GM11168 (cell line): Measurements from ENCODE around the gene GOLGA6L9.
"Not testable (repeated sequence)": the region's sequence is repeated elsewhere in the genome, so short reads cannot be mapped to it uniquely, and the experiment has no call there.

ENCODE experiments used
- in situ Hi-C: fragments of 300-500 bp; cut with MboI; formaldehyde crosslinking; loops from one replicate; pipeline ENCODE4 v1.12.0; 2022; ENCODE audit warnings: low sequenced_read_pairs; ENCODE audit not compliant: unreplicated experiment

GOLGA6L9 gene

GRCh38 chr15:82429693-82430092 lies at the start of gene GOLGA6L9:
TSS of gene GOLGA6L9 (plus strand) at chr15:82429816. CDS start at chr15:82430080, 264 bp downstream.
- in situ Hi-C loops = not testable (repeated sequence)

GRCh38 chr15:82381330-82381955 lies 48.2 kb upstream of the GOLGA6L9 start:
- in situ Hi-C loops = not testable (repeated sequence)

DNA sequence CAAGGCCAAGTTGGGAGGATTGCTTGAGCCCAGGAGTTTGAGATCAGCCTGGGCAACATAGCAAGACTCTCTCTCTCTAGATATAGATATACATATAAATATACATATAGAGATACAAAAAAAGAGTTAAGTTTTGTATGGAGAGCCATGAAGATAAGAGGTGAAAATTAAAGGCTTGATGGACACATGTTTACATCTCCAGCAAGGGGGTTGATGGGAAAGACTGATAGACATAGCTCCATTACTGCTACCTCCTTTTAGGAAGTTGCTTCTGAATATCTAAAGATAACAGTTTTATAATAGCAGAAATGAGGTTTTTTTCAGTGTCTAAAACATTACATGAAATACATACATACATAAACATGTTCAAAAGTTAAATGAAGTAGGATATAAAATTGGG lies 42.4 kb upstream of the GOLGA6L9 start:
- in situ Hi-C loops = not testable (repeated sequence)

DNA sequence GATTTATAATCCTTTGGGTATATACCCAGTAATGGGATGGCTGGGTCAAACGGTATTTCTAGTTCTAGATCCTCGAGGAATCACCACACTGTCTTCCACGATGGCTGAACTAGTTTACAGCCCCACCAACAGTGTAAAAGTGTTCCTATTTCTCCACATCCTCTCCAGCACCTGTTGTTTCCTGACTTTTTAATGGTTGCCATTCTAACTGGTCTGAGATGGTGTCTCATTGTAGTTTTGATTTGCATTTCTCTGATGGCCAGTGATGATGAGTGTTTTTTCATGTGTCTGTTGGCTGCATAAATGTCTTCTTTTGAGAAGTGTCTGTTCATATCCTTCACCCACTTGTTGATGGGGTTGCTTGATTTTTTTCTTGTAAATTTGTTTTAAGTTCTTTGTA lies 39.5 kb upstream of the GOLGA6L9 start:
- in situ Hi-C loops = not testable (repeated sequence)

- in situ Hi-C loops = not testable (repeated sequence)
These were observed 37.5 kb upstream of the GOLGA6L9 start for GRCh38 chr15:82392077-82392476.

DNA sequence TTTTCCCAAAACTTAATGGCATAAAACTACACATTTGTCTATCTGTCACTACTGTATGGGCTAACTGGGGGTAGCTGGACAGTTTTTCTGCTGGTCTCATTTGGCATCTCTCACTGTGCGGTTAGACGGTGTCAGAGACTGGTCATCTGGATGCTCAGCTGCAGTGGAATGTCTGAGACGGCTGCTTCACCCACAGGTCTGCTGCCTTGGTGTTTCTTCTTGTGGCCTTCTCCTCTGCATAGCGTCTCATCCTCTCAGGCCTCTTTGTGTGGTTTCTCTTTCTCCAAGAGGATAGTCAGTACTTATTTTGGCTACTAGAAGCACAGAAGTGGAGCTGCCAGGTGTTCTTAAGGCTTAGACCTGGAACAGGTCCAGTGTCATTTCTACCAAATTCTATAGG lies 35.9 kb upstream of the GOLGA6L9 start:
- in situ Hi-C loops = no loop called here

GRCh38 chr15:82395788-82396187 lies 33.8 kb upstream of the GOLGA6L9 start:
- in situ Hi-C loops = not testable (repeated sequence)

GRCh38 chr15:82397817-82398216 lies 31.8 kb upstream of the GOLGA6L9 start:
- in situ Hi-C loops = no loop called here

DNA sequence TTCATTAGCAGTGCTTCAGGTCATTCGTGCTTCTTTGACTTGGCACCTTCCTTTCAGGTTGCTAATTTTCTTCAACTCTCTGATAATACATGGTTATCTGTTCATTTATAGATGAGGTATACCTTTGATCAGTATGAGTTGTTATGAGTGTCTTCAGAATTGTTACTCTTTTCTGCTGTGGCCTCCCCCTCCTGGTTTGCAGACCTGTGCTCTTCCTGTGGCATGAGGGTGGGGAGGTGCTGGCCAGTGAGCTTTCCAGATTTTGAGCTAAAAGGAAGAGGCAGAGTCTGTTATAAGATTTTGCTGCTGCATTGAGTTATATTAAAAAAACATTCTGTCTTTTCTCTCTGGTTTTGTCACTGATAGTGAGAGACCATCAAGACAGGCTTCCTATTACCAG lies 30.8 kb upstream of the GOLGA6L9 start:
- in situ Hi-C loops = no loop called here

- in situ Hi-C loops = not testable (repeated sequence)
These were observed 30.1 kb upstream of the GOLGA6L9 start for GRCh38 chr15:82399366-82400103.

DNA sequence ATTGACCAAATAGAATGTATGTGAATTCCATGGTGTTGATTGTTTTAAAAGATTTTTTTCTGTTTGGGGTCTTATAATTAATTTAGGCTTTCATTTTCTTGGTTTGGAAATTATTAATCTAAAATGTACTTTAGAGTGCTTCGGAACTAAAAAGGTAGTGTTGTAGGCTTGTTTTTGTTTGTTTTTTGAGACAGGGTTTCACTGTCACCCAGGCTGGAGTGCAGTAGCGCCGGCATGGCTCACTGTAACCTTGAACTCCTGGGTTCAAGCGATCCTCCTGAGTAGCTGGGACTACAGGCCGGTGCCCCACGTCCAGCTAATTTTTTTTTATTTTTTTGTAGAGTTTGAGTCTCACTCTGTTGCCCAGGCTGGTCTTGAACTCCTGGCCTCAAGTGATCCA lies 27.7 kb upstream of the GOLGA6L9 start:
- in situ Hi-C loops = not testable (repeated sequence)

- in situ Hi-C loops = not testable (repeated sequence)
These were observed 27.3 kb upstream of the GOLGA6L9 start for GRCh38 chr15:82402341-82402740.

- in situ Hi-C loops = not testable (repeated sequence)
These were observed 23.4 kb upstream of the GOLGA6L9 start for GRCh38 chr15:82406211-82406610.

DNA sequence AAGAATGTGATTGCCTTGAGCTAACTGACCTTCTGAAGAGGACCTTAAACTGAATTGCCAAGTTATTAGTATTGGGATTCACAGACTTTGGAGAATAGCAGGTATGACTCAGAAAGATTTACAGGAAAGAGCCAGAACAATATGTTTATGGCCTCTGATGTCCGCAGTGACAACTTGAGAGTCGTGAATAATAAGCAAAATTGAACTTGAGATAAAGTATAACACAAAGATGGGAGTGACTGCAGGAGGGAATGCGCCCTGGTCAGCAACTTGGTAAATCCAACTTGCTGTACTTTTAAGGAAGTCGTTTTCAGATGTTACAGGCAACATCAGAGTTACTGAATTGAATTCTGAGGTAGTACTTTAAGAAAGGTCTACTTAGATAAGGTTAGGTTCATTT lies 19.3 kb upstream of the GOLGA6L9 start:
- in situ Hi-C loops = not testable (repeated sequence)

- in situ Hi-C loops = not testable (repeated sequence)
These were observed 18.0 kb upstream of the GOLGA6L9 start for GRCh38 chr15:82411595-82411994.

- in situ Hi-C loops = not testable (repeated sequence)
These were observed 15.0 kb upstream of the GOLGA6L9 start for GRCh38 chr15:82414525-82415191.

GRCh38 chr15:82420516-82420915 lies 9.1 kb upstream of the GOLGA6L9 start:
- in situ Hi-C loops = not testable (repeated sequence)

DNA sequence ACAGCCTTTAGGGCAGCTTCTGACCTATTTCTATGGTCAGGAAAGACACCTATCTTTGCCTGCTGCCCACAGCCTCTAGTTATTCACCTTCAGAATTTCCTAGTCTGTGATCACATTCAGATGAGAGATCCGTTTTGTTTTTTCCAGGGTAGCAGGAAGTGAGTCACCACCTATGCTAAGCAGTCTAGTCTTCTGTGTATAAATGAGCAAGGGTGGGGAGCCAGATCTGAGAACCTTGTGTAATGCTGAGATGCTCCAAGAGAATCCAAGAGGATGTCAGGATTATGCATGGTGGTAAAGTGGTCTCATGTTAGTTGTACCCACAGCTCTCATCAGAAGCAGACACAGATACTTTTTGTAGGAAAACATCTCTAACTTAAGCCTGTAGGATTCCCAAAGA lies 8.7 kb upstream of the GOLGA6L9 start:
- in situ Hi-C loops = not testable (repeated sequence)

DNA sequence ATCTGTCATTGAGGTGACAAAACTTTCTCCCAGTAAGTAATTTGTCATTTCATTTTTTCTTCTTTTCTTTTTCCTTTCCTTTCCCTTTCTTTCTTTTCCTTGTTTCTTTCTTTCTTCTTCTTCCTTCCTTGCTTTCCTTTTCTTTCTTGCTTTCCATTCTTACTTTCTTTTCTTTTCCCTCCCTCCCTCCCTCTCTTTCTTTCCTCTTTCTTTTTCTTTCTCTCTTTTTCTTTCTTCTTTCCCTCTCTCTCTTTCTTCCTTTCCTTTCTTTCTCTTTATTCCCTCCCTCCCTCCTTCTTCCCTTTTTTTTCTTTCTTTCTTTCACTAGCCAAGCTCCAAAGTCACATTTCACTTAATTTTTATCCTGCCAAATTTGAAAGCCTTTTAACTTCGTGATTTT lies 2.5 kb upstream of the GOLGA6L9 start:
- in situ Hi-C loops = not testable (repeated sequence)

- in situ Hi-C loops = not testable (repeated sequence)
These were observed 15.8 kb downstream of the GOLGA6L9 start for GRCh38 chr15:82445420-82445819.

- in situ Hi-C loops = not testable (repeated sequence)
These were observed 27.7 kb downstream of the GOLGA6L9 start for GRCh38 chr15:82457336-82457735.
